Peyer's patch (tissue), 4 donors: Measurements from ENCODE around the gene CLIC1. TPM values are rescaled to one million over a fixed set of nuclear protein-coding genes. Genes with fewer than 3 reads are reported as not detected.
"Not testable (repeated sequence)": the region's sequence is repeated elsewhere in the genome, so short reads cannot be mapped to it uniquely, and the experiment has no call there.

Source experiments
- DNase-seq, 3 donors: peaks; one replicate each; pipeline ENCODE4 v3.0.0-alpha.2; 2017 to 2019
- H3K27ac ChIP-seq, 4 donors: fragments of 200-600 bp; sonication (generic); one replicate each; pipeline ENCODE4 v1.5.1; 2016 to 2019
- H3K27me3 ChIP-seq, 2 donors: fragments of 200-600 bp; sonication (generic); one replicate each; pipeline ENCODE4 v1.5.1; 2019
- H3K36me3 ChIP-seq, 3 donors: fragments of 200-600 bp; sonication (generic); one replicate each; pipeline ENCODE4 v1.5.1; 2016 to 2019
- H3K4me1 ChIP-seq, 4 donors: fragments of 200-600 bp; sonication (generic); one replicate each; pipeline ENCODE4 v1.5.1; 2016 to 2019
- H3K4me3 ChIP-seq, 4 donors: fragments of 200-600 bp; sonication (generic); 1 replicate in 3 of 4; 2 replicates in 1 of 4; pipeline ENCODE4 v1.5.1; 2016 to 2019; ENCODE audit warnings: mild to moderate bottlenecking in 1 of 4
- H3K9me3 ChIP-seq, 4 donors: fragments of 200-600 bp; sonication (generic); one replicate each; pipeline ENCODE4 v1.5.1; 2016 to 2019; ENCODE audit warnings: mild to moderate bottlenecking in 1 of 4
- POLR2A ChIP-seq, 2 donors: fragments of 450-650 bp; IDR thresholded peaks; one replicate each; pipeline ENCODE4 v1.5.1; 2017; ENCODE audit warnings: antibody characterized with exemption in 2 of 2, mild to moderate bottlenecking in 2 of 2, moderate library complexity in 2 of 2
- total RNA-seq, 4 donors: library from RNA; depleted of rRNA; stranded (reverse); fragments of >200 nt; gene quantifications; one replicate each; pipeline ENCODE4 v1.1.0, GENCODE V29; 2016
- TF ChIP-seq, protein P1 (sequence below), 6 experiments: fragments of 450-650 bp in 4 of 6; fragments of 200-600 bp in 2 of 6; sonication (generic) in 1 of 6; IDR thresholded peaks; one replicate each; pipeline ENCODE4 v1.5.1; 2017 to 2019; ENCODE audit warnings: antibody characterized with exemption in 6 of 6, mild to moderate bottlenecking in 3 of 6, moderate library complexity in 1 of 6

Gene CLIC1
- total RNA-seq, 4 donors from 2014 or later, result 207 to 307 (median 270) TPM

DNA sequence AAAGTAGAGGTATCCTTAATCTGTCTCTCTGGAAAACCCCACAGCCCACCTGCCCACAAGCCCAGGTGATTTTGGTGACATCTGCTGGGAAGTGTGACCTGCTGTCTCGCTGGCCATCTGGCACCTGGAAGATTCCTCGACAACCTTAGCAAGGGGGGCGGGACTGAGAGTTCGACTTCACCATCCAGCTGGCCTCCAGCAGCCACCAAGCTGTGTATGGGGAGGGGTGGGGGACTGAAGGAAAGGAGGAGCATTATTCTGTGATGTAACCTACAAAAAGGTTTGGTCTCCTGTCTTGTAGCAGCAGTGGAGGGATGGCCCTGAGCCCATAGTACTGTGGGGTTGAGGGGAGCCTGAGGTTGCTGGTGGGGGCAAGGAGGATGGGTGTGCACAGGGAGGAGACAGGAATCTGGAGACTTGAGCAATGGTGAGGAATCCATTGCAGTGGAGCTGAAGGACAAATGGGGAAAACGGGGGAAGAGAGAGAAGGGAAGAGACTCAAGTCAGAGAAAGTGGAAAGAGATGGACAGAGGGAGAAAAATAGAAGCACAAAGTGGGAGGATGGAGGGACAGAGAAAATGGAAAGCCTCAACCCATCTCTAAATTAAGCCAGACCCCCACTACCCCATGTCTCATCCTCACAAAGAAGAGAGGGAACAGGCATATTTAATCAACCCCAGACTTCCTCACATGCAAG lies 25.7 kb downstream of the CLIC1 start:
- H3K27me3 ChIP-seq, result no peaks in the 10 kb centered on the region
- no peak overlapping the region for H3K4me3 ChIP-seq
- H3K36me3 ChIP-seq, result no peaks in the 10 kb centered on the region
- no peaks in the 10 kb centered on the region for H3K9me3 ChIP-seq
- no peak for TF ChIP-seq POLR2A (IDR thresholded peaks at IDR 0.05)
- TF ChIP-seq, protein P1, sequence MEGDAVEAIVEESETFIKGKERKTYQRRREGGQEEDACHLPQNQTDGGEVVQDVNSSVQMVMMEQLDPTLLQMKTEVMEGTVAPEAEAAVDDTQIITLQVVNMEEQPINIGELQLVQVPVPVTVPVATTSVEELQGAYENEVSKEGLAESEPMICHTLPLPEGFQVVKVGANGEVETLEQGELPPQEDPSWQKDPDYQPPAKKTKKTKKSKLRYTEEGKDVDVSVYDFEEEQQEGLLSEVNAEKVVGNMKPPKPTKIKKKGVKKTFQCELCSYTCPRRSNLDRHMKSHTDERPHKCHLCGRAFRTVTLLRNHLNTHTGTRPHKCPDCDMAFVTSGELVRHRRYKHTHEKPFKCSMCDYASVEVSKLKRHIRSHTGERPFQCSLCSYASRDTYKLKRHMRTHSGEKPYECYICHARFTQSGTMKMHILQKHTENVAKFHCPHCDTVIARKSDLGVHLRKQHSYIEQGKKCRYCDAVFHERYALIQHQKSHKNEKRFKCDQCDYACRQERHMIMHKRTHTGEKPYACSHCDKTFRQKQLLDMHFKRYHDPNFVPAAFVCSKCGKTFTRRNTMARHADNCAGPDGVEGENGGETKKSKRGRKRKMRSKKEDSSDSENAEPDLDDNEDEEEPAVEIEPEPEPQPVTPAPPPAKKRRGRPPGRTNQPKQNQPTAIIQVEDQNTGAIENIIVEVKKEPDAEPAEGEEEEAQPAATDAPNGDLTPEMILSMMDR (IDR thresholded peaks at IDR 0.05), result no peak
- H3K27ac ChIP-seq, result peak overlapping the region in 1 of 4 donors; percentile 39
- peaks cover 0 to 15% (median 1%) of the 10 kb centered on the region in 4 donors for H3K4me1 ChIP-seq
- DNase-seq, result no peak

DNA sequence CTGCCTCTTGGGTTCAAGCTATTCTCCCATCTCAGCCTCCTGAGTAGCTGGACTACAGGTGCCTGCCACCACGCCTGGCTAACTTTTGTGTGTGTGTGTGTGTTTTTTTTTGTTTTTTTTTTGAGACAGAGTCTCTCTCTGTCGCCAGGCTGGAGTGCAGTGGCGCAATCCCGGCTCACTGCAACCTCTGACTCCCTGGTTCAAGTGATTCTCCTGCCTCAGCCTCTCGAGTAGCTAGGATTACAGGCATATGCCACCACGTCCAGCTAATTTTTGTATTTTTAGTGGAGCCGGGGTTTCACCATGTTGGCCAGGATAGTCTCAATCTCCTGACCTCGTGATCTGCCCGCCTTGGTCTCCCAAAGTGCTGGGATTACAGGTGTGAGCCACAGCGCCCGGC lies 27.2 kb downstream of the CLIC1 start:
- not testable (repeated sequence) for H3K4me3 ChIP-seq, H3K36me3 ChIP-seq, H3K27ac ChIP-seq, DNase-seq, H3K27me3 ChIP-seq, H3K9me3 ChIP-seq
- peaks cover 0 to 15% (median 1%) of the 10 kb centered on the region in 4 donors for H3K4me1 ChIP-seq

DNA sequence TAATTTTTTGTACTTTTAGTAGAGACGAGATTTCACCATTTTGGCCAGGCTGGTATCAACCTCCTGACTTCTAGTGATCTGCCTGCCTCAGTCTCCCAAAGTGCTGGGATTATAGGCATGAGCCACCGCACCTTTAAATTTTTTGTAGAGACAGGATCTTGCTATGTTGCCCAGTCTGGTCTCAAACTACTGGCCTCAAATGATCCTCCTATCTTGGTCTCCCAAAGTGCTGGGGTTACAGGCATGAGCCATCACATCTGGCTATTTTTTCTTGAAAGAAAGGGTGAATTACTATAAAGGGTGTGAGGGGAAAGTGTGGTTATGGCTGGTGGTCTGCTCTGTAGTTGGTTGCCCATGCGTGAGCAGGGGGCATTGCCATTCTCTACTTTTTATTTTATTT lies 28.1 kb downstream of the CLIC1 start:
- TF ChIP-seq, protein P1 (IDR thresholded peaks at IDR 0.05), result no peak
- no peak for TF ChIP-seq POLR2A (IDR thresholded peaks at IDR 0.05)
- H3K9me3 ChIP-seq, result no peaks in the 10 kb centered on the region
- no peak overlapping the region for H3K4me3 ChIP-seq
- DNase-seq, result no peak
- no peaks in the 10 kb centered on the region for H3K36me3 ChIP-seq
- H3K27ac ChIP-seq, result no peak overlapping the region
- peaks cover 0 to 14% (median 0%) of the 10 kb centered on the region in 4 donors for H3K4me1 ChIP-seq
- H3K27me3 ChIP-seq, result no peaks in the 10 kb centered on the region

DNA sequence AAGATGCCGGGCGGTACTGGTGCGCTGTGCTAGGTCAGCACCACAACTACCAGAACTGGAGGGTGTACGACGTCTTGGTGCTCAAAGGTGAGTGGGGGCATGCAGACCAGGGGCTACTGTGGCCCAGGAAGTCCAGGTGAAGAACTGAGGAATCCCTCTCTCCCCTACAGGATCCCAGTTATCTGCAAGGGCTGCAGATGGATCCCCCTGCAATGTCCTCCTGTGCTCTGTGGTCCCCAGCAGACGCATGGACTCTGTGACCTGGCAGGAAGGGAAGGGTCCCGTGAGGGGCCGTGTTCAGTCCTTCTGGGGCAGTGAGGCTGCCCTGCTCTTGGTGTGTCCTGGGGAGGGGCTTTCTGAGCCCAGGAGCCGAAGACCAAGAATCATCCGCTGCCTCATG lies 28.6 kb downstream of the CLIC1 start:
- Histone ChIP-seq H3K27ac (no peak overlapping the region), H3K4me1 (peaks cover 0 to 14% (median 0%) of the 10 kb centered on the region in 4 donors), H3K9me3 (no peaks in the 10 kb centered on the region), H3K36me3 (no peaks in the 10 kb centered on the region), H3K27me3 (no peaks in the 10 kb centered on the region), H3K4me3 (no peak overlapping the region)
- TF ChIP-seq, protein P1 (IDR thresholded peaks at IDR 0.05), result no peak
- TF ChIP-seq POLR2A (IDR thresholded peaks at IDR 0.05), result no peak
- DNase-seq, result no peak

DNA sequence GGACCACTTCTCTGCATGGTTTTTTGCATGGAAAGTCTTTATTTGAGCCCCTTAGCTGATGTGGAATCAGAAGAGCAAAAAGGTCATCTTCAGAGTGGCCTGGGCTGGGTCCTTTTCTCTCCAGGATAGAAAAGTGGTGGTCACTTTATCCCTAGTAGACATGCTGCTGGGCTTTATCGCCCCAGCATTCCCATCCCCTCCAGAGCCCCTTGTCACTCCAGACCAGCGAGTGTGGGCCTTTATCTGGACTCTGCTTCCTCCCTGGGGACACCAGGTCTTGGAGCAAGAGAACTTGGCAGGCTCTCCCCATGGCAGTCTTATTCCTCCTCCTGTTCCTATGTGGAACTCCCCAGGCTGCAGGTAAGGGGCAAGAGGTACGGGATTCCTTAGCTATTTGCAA lies 29.7 kb downstream of the CLIC1 start, which contains the start of gene LY6G6F:
LY6G6F (plus strand) TSS at position 268 of the 400 bp plus-strand sequence; CDS start at position 309, 41 bp downstream.
- Histone ChIP-seq H3K27me3 (no peaks in the 10 kb centered on the region), H3K36me3 (no peaks in the 10 kb centered on the region), H3K4me1 (peaks cover 0 to 19% (median 7%) of the 10 kb centered on the region in 4 donors), H3K9me3 (no peaks in the 10 kb centered on the region), H3K27ac (no peak within 1 kb of the TSS), H3K4me3 (no peak within 1 kb of the TSS)
- TF ChIP-seq POLR2A (IDR thresholded peaks at IDR 0.05), result no peak
- TF ChIP-seq, protein P1 (IDR thresholded peaks at IDR 0.05), result no peak
- no peak for DNase-seq

DNA sequence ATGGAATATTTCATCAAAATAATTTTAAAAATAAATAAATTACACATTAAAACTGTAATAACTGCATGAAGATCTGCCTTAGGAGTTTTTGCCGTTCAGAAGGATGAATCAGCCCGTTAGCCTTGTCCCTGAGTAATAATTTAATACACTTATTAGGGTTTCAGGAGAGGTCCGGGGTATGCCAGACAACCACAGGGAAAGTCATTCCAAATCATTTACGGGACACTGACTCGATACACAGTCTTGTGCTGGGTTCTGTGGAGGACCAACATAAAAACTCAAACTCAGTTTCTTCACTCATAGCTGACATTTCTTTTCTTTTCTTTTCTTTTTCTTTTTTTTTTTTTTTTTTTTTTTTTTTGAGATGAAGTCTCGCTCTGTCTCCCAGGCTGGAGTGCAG lies 30.4 kb downstream of the CLIC1 start:
- no peak for DNase-seq
- no peaks in the 10 kb centered on the region for H3K36me3 ChIP-seq
- H3K4me1 ChIP-seq, result peaks cover 0 to 21% (median 9%) of the 10 kb centered on the region in 4 donors
- no peaks in the 10 kb centered on the region for H3K27me3 ChIP-seq
- no peak overlapping the region for H3K27ac ChIP-seq
- no peaks in the 10 kb centered on the region for H3K9me3 ChIP-seq
- H3K4me3 ChIP-seq, result no peak overlapping the region
- TF ChIP-seq, protein P1 (IDR thresholded peaks at IDR 0.05), result no peak
- TF ChIP-seq POLR2A (IDR thresholded peaks at IDR 0.05), result no peak
